Epidermal melanocyte (primary cell): ENCODE data around the gene AKNA.

Experiments
- DNase-seq: peaks from one replicate; pipeline ENCODE4 v3.0.0; 2011; ENCODE audit warnings: low spot score; ENCODE audit not compliant: insufficient read length

Gene AKNA

GRCh38 chr9:114397219-114397847, 9.6 kb upstream of the AKNA start:
- no peak for DNase-seq

DNA sequence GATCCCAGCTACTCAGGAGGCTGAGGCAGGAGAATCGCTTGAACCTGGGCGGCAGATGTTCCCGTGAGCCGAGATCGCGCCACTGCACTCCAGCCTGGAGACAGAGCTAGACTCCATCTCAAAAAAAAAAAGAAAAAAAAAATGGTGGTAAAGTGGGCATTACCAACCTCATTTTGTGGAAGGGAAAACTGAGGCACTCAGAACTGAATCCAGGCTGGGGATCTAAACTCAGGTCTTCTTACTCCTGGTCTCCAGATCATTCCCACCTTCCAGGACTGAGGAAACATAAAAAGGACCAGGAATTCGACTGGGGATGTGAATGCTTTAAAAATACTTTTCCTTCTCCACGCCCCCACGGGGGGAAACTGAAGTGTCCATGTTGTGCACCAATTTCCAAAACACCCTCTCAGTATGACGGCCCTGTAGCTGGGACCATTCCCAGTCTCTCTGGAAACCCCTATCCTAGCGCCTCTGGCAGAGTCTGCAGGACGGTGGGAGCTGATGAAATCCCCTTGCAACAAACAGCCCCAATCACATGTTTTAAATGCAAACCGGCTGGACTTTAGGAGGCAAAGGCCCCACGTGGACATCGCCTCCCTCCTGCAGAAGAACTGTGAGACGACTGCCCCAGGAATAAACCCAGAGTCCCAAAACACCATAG, 8.9 kb upstream of the AKNA start:
- DNase-seq = peak; percentile 54

GRCh38 chr9:114395768-114396167, 8.0 kb upstream of the AKNA start:
- DNase-seq = no peak

DNA sequence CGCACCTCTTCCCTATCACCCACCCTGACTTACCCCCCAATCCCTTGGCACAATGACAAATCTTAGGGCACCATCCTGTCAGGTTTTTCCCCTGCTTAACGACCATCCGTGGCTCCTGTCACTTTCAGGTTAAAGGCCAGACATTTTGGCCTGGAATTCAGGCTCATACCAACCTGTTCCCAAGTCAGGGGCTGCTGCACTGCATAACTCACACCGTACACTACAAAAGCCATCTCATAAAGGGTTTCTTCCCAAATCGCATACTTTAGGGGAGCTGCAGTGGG, 7.5 kb upstream of the AKNA start:
- no peak for DNase-seq

DNA sequence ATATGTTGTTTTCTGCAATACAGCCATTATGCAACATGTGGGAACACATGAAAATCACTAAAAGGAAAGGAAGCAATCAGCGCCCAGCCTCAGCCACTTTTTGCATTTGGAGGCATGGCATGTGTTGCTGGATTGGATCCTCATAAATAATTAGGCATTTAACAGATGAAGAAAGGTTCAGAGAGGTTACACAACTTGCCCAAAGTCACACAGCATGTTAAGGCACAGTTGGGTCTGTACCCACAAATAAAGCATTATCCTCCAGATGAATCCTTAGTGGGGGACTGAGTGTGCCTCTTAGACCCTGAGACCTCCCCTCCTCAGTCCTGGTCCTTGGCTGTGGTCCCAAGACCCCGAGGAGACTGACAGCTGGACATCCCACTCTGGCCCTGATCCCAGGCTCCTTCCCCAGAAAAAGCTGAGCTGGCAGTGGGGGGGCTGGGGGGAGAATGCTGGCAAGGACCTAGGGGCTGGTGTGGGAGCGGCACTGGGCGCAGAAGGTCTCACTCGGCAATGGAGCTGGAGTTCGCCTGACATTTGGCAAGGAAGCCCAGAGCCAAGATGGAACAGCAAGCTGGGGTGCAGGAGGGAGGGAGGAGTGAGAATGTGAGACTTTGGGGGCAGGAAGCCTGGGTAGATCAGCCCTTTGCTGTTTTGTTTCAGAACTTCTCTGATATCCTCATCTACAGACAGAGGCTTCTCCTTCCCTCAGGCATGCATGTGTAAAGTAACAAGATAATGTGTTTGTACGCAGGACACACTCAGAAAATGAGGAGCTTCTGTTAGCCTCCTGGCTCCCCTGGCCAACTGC, 6.9 kb upstream of the AKNA start:
- DNase-seq = no peak

DNA sequence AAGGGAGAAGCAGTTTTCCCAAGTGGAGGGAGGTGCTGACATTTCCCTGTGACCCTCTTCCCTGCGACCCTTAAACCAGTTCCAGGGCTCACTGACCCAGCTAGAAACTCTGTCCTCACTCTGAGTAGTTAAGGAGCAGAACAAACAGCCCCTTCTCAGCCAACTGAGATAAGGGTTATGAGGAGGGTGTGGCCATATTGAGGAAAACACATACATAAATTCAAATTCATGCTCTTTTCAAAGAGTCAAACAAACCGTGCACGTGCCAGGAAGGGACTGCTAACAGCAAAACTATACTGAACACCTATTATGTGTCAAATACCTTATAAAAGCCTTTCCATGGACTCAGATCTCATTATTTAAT, 4.9 kb upstream of the AKNA start:
- DNase-seq = no peak

DNA sequence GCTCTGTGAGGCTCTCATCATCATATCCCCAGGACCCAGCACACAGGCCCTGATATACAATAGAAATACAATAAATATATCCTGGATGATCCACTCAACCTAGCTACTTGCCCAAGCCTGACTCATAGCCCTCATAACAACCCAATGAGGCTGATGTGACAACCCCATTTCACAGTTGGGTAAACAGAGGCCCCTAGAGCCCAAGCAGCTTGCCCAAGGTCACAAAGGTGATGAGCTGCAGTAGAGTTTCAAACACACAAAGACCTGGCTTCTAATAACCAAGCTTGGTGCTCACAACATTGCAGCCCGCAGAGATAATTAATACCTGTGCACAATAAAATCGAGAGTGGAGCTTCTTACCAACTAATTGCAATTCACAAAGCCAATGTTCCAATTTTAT, 3.2 kb upstream of the AKNA start:
- DNase-seq = no peak

DNA sequence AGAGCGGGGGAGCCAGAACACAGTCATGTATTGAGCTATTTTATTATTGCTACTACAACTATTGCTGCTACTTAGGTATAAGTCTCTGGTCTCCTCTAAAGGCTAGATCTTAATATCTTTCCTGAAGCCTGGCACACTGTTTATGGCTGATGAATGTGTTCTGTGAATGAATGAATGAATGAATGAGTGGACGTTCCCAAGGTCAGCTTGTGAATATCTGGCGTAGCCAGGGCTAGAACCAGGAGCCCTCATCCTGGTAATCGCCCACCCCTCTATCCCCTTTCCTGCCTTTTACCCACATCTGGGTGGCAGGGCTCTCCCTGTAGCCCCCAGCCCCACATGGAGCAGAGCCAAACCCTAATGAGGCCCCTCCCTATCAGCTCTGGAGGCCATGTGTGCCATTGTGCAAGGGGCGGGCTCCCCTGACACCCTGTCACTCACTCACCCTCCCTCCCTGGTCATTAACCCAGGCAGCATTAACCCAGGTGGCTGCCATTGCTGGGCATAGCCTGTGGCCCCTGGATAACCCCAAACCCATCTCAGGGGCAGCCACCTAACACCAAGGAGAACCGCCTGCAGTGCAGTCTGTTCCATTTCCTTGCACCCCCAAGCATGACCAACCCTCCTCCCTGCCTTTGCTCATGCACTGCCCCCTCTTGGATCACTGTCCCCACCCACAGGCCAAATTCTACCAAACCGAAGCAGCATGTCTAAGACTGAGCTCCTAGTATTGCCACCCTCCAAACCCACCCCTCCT, 2.0 kb upstream of the AKNA start:
- no peak for DNase-seq

DNA sequence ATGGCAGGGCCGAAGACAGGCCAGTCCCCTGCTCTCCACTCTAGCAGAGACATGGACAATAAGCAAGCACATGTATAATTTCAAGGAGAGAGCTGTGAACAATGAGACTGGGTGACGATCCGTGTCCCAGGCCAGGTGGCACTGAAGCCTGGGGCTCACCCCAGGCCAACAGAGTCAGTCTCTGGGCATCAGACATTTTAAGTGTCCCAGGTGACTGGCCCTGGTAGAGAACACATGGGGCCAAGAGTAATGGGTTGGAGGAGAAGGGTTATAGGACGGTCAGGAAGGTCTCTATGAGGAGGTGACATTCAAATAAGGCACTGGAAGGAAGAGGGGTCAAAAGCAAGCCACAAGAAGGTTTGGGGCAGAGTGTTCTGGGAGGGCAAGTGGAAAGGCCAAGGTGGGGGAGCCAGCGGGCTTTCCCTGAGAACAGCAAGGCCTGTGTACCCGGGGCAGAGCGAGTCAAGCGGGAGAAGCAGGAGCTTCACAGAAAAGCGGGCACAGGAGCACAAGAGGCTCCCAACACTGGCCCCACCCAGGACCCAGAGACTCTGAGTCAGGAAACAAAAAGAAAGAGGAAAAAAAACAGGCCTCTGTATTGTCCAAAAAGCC, 1.1 kb upstream of the AKNA start:
- no peak for DNase-seq

- DNase-seq = no peak
Measured at GRCh38 chr9:114388357-114388682, 538 bp upstream of the AKNA start.

GRCh38 chr9:114386886-114387679, 699 bp downstream of the AKNA start:
- no peak for DNase-seq

GRCh38 chr9:114386361-114386885, 1.4 kb downstream of the AKNA start:
- no peak for DNase-seq

- DNase-seq = no peak
Measured at GRCh38 chr9:114385397-114386181, 2.2 kb downstream of the AKNA start.

GRCh38 chr9:114384836-114385396, 2.9 kb downstream of the AKNA start:
- DNase-seq = no peak

GRCh38 chr9:114384341-114384740, 3.4 kb downstream of the AKNA start:
- DNase-seq = no peak

DNA sequence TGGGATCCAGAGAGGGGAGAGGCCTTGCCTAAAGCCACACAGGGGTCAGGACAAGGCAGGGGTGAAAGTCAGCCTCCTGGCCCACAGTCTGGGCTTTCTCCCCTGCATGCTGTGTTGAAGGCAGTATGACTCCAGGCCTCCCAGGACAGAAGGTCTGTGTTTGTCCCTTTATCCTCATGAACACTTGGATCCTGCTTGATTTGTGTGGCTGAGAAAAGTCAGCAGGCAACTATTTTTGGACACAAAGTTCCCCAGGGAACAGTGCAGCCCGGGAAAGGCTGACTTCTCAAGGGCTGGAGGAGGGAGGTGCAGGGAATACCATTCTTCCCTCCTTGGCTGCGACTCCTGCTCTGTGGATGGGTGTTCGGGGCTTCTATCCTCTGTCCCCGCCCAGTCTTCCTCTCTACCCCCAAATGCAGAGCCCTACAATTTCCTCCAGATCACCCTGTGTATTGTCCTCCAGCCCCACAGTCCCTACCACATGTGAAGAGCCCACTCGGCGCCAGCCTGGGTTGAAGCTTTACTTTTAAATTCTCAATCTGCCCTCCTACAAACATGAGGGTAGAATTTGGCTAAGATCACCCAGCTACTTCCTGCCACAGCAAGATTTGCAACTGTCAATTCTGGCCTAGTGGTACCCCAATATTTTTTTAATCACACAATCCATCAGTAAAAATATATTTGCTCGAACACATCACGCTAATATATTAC, 4.1 kb downstream of the AKNA start:
- DNase-seq = no peak

GRCh38 chr9:114382699-114383520, 4.9 kb downstream of the AKNA start:
- no peak for DNase-seq

GRCh38 chr9:114378883-114379282, 8.9 kb downstream of the AKNA start:
- DNase-seq = no peak
